ENCODE data around the gene SKI. TPM values are rescaled to one million over a fixed set of nuclear protein-coding genes. Genes with fewer than 3 reads are reported as not detected.

The SKI gene
- total and polyA plus RNA-seq, 2 of the 8 experiments (the other 6 are each of a cell fraction or from before 2014, with no cell fraction given), result 8.3 to 87.6 TPM

DNA sequence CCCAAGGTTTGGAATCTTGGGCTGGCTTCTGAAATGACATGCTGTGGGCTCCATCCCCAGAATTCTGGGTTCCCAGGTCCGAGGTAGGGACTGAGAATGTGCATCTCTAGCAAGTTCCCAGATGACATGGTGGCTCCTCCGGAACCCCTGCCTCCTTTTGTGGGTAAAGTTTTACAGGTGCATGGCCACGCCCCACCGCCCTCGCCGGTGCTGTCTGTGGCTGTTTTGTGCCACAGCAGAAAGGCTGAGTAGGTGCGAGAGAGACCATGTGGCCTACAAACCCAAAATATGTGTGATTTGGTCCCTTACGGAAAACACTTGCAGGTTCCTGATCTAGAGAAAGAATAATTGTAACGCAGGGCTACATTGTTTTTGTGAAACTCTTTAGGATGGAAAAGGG lies 30.9 kb downstream of the SKI start (continued):
- TF ChIP-seq, protein P1, sequence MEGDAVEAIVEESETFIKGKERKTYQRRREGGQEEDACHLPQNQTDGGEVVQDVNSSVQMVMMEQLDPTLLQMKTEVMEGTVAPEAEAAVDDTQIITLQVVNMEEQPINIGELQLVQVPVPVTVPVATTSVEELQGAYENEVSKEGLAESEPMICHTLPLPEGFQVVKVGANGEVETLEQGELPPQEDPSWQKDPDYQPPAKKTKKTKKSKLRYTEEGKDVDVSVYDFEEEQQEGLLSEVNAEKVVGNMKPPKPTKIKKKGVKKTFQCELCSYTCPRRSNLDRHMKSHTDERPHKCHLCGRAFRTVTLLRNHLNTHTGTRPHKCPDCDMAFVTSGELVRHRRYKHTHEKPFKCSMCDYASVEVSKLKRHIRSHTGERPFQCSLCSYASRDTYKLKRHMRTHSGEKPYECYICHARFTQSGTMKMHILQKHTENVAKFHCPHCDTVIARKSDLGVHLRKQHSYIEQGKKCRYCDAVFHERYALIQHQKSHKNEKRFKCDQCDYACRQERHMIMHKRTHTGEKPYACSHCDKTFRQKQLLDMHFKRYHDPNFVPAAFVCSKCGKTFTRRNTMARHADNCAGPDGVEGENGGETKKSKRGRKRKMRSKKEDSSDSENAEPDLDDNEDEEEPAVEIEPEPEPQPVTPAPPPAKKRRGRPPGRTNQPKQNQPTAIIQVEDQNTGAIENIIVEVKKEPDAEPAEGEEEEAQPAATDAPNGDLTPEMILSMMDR (IDR thresholded peaks at IDR 0.05; ENCODE audit: control extremely low read depth in 1 of 3, insufficient read depth in 1 of 3, low read depth in 1 of 3, low read length in 3 of 3), result no peak
- TF ChIP-seq RFX5 (IDR thresholded peaks at IDR 0.05; ENCODE audit: borderline replicate concordance, low read depth, low read length), result no peak
- no peak for TF ChIP-seq JUN (IDR thresholded peaks at IDR 0.05; ENCODE audit: low read depth, low read length)
- TF ChIP-seq, protein P2, sequence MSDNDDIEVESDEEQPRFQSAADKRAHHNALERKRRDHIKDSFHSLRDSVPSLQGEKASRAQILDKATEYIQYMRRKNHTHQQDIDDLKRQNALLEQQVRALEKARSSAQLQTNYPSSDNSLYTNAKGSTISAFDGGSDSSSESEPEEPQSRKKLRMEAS (IDR thresholded peaks at IDR 0.05), result no peak
- no peak for TF ChIP-seq KDM5A (IDR thresholded peaks at IDR 0.05; ENCODE audit: low read length)
- no peak for TF ChIP-seq FOSL1 (IDR thresholded peaks at IDR 0.05; ENCODE audit: insufficient read depth, low read depth, low read length)

Data from H1 (cell line).